GM12892 (cell line): ENCODE measurements around the gene MEI1.

ENCODE experiments used
- POLR2A ChIP-seq: IDR thresholded peaks from 2 replicates; pipeline ENCODE4 v1.6.1; 2011; ENCODE audit warnings: low read depth, low read length, control low read depth
- POLR2AphosphoS5 ChIP-seq: IDR thresholded peaks from 2 replicates; pipeline ENCODE4 v1.6.1; 2011; ENCODE audit warnings: low read depth, low read length, control low read depth

DNA sequence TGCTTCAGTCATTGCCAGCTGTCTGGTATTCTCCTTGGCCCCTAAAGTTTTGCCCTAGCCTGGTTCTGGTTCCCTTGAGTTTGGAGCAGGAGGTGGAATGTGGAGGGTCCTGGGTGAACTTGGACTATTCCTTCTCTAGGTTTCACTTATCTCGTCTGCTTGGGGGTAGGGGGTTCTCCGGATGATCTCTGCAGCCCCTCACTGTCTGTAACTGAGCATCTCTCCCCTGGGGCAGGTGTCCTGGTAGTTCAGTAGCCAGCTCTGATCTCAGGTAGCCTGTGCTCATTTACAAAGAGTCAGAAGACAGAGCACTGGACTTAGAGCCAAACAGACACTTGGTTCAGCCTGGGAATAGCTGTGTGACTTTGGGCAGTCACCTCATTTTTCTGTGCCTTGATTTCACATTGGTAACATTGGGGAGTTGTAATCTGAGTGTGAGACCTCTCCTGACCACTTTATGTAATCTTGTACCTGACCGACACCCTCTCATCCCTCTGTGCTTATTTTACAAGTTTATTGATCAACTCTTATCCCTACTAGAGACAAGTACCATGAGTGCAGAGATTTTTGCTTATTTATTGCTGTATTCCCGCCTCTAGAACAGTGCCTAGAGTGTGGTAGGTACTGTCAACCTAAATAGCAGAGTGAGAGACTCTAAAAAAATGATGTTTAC is 102.0 kb downstream of the MEI1 start:
- TF ChIP-seq POLR2AphosphoS5, result no peak
- TF ChIP-seq POLR2A, result no peak
